Breast epithelium (tissue), 3 donors: ENCODE measurements around the gene GRPEL2.

Experiments used
- POLR2A ChIP-seq: fragments of 450-650 bp; IDR thresholded peaks from one replicate; pipeline ENCODE4 v1.6.1; 2016; ENCODE audit warnings: antibody characterized with exemption, mild to moderate bottlenecking, moderate library complexity
- POLR2AphosphoS5 ChIP-seq, 3 donors: sonication (generic); formaldehyde crosslinking; IDR thresholded peaks; one replicate each; pipeline ENCODE4 v1.6.1; 2017; ENCODE audit warnings: antibody characterized with exemption in 3 of 3
- TF ChIP-seq, protein P1 (sequence below), 3 donors: fragments of 450-650 bp; IDR thresholded peaks; one replicate each; pipeline ENCODE4 v1.5.1; 2016 to 2017; ENCODE audit warnings: antibody characterized with exemption in 3 of 3, mild to moderate bottlenecking in 3 of 3, moderate library complexity in 3 of 3

DNA sequence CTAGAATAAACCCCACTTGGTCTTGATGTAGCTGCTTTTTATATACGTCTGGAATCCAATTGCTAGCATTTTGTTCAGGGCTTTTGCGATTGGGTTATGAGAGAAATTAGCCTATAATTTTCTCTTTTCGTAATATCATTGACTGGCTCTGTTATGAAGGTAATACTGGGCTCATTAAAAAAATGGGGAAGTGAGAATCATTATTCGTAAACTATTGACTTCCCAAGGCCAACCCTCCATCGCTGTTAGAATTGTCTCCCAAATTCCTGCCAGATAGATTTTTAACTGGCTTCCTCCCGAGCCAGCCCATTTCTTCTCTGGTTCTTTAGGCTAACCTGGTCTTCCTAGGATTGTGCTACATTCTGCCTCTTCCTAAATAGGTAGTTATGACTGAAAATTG, 35.9 kb upstream of the GRPEL2 start:
- TF ChIP-seq, protein P1, sequence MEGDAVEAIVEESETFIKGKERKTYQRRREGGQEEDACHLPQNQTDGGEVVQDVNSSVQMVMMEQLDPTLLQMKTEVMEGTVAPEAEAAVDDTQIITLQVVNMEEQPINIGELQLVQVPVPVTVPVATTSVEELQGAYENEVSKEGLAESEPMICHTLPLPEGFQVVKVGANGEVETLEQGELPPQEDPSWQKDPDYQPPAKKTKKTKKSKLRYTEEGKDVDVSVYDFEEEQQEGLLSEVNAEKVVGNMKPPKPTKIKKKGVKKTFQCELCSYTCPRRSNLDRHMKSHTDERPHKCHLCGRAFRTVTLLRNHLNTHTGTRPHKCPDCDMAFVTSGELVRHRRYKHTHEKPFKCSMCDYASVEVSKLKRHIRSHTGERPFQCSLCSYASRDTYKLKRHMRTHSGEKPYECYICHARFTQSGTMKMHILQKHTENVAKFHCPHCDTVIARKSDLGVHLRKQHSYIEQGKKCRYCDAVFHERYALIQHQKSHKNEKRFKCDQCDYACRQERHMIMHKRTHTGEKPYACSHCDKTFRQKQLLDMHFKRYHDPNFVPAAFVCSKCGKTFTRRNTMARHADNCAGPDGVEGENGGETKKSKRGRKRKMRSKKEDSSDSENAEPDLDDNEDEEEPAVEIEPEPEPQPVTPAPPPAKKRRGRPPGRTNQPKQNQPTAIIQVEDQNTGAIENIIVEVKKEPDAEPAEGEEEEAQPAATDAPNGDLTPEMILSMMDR (IDR thresholded peaks at IDR 0.05): no peak
- TF ChIP-seq POLR2AphosphoS5 (IDR thresholded peaks at IDR 0.05): no peak
- TF ChIP-seq POLR2A: no peak
